HepG2 (cell line): Measurements from ENCODE around the gene CACNA1G. TPM values are rescaled to one million over a fixed set of nuclear protein-coding genes. Genes with fewer than 3 reads are reported as not detected.

Experiments
- ARID4A ChIP-seq: sonication (generic); formaldehyde crosslinking; IDR thresholded peaks from 2 replicates; pipeline ENCODE4 v1.5.0; 2020; ENCODE audit warnings: mild to moderate bottlenecking, missing genetic modification reagents, borderline replicate concordance
- FOSL2 ChIP-seq: sonication (generic); formaldehyde crosslinking; IDR thresholded peaks from 2 replicates; pipeline ENCODE4 v1.4.0; 2020; ENCODE audit warnings: missing genetic modification reagents
- FOXP1 ChIP-seq, 2 experiments: fragments of 450-650 bp in 1 of 2; IDR thresholded peaks; 2 replicates each; pipeline ENCODE4 v1.6.1; 2017 to 2018; ENCODE audit warnings: antibody characterized with exemption in 1 of 2
- HNF1A ChIP-seq, 2 experiments: sonication (generic) in 1 of 2; formaldehyde crosslinking in 1 of 2; IDR thresholded peaks; 2 replicates each; pipeline versions ENCODE4 v1.4.0 to v1.6.1; 2016 to 2020; ENCODE audit warnings: borderline replicate concordance in 1 of 2, low read depth in 1 of 2, mild to moderate bottlenecking in 1 of 2, missing genetic modification reagents in 1 of 2
- HOXA3 ChIP-seq: sonication (generic); formaldehyde crosslinking; IDR thresholded peaks from 2 replicates; pipeline ENCODE4 v1.5.0; 2020; ENCODE audit warnings: missing genetic modification reagents
- NFRKB ChIP-seq: fragments of 450-650 bp; IDR thresholded peaks from 2 replicates; pipeline ENCODE4 v1.6.1; 2017
- SRSF9 ChIP-seq: fragments of 200-400 bp; formaldehyde crosslinking; IDR thresholded peaks from 2 replicates; pipeline ENCODE4 v1.6.1; 2018; ENCODE audit warnings: borderline replicate concordance, mild to moderate bottlenecking, low read depth, low read length; ENCODE audit not compliant: insufficient read depth, poor library complexity, severe bottlenecking
- STAG1 ChIP-seq: sonication (generic); formaldehyde crosslinking; IDR thresholded peaks from 2 replicates; pipeline ENCODE4 v1.4.0; 2020; ENCODE audit warnings: missing genetic modification reagents
- polyA plus RNA-seq, 8 experiments: library from polyadenylated mRNA; depleted of rRNA in 3 of 8; stranded (reverse) in 7 of 8; unstranded in 1 of 8; fragments of >200 nt; fragmentation: Illumina TruSeq in 4 of 8; extraction: Trizol in 4 of 8; gene quantifications; 2 replicates each; pipeline versions ENCODE4 v1.2.1 to v1.2.3, GENCODE V29; 2011 to 2016; ENCODE audit warnings: low read depth in 4 of 8, missing spikeins in 1 of 8, mixed read lengths in 1 of 8; ENCODE audit not compliant: insufficient read depth in 1 of 8
- total RNA-seq, 5 experiments: library from RNA; depleted of rRNA; stranded (reverse); fragments of >200 nt; fragmentation: Illumina TruSeq; extraction: Trizol; gene quantifications; 2 replicates each; pipeline ENCODE4 v1.2.3, GENCODE V29; 2016; ENCODE audit warnings: low read depth in 1 of 5
- TF ChIP-seq, protein P1 (sequence below): IDR thresholded peaks from 2 replicates; pipeline ENCODE4 v1.6.1; 2018; ENCODE audit warnings: missing genetic modification reagents
- TF ChIP-seq, protein P2 (sequence below): sonication (generic); formaldehyde crosslinking; IDR thresholded peaks from 2 replicates; pipeline ENCODE4 v1.5.0; 2020; ENCODE audit warnings: mild to moderate bottlenecking, missing genetic modification reagents
- TF ChIP-seq, protein P3 (sequence below): sonication (generic); formaldehyde crosslinking; IDR thresholded peaks from 2 replicates; pipeline ENCODE4 v1.4.0; 2020; ENCODE audit warnings: mild to moderate bottlenecking, missing genetic modification reagents
- TF ChIP-seq, protein P4 (sequence below): sonication (generic); formaldehyde crosslinking; IDR thresholded peaks from 2 replicates; pipeline ENCODE4 v1.5.0; 2020; ENCODE audit warnings: mild to moderate bottlenecking, missing genetic modification reagents

CACNA1G gene
- total and polyA plus RNA-seq, 2 of the 13 experiments (the other 11 are each of a cell fraction or from before 2014, with no cell fraction given) = 0.02 TPM; not detected in 1

GRCh38 chr17:50534222-50534978 is 26.1 kb upstream of the CACNA1G start (continued):
- TF ChIP-seq ARID4A (CRISPR knock-in tag) (no peak), FOXP1 (IDR thresholded peaks at IDR 0.05) (no peak), FOXP1 (CRISPR knock-in tag; IDR thresholded peaks at IDR 0.05) (no peak), HNF1A (IDR thresholded peaks at IDR 0.05; ENCODE audit: low read depth) (no peak), HNF1A (CRISPR knock-in tag; IDR thresholded peaks at IDR 0.05; ENCODE audit: borderline replicate concordance) (no peak), STAG1 (CRISPR knock-in tag) (peak; percentile 21; the same call in 1 of the 2 replicates), FOSL2 (CRISPR knock-in tag) (peak; percentile 35), SRSF9 (no peak), NFRKB (no peak), HOXA3 (CRISPR knock-in tag) (no peak)
- TF ChIP-seq, protein P1, sequence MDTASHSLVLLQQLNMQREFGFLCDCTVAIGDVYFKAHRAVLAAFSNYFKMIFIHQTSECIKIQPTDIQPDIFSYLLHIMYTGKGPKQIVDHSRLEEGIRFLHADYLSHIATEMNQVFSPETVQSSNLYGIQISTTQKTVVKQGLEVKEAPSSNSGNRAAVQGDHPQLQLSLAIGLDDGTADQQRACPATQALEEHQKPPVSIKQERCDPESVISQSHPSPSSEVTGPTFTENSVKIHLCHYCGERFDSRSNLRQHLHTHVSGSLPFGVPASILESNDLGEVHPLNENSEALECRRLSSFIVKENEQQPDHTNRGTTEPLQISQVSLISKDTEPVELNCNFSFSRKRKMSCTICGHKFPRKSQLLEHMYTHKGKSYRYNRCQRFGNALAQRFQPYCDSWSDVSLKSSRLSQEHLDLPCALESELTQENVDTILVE (CRISPR knock-in tag) = no peak
- TF ChIP-seq, protein P2, sequence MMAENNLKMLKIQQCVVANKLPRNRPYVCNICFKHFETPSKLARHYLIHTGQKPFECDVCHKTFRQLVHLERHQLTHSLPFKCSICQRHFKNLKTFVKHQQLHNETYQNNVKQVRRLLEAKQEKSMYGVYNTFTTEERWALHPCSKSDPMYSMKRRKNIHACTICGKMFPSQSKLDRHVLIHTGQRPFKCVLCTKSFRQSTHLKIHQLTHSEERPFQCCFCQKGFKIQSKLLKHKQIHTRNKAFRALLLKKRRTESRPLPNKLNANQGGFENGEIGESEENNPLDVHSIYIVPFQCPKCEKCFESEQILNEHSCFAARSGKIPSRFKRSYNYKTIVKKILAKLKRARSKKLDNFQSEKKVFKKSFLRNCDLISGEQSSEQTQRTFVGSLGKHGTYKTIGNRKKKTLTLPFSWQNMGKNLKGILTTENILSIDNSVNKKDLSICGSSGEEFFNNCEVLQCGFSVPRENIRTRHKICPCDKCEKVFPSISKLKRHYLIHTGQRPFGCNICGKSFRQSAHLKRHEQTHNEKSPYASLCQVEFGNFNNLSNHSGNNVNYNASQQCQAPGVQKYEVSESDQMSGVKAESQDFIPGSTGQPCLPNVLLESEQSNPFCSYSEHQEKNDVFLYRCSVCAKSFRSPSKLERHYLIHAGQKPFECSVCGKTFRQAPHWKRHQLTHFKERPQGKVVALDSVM = no peak
- TF ChIP-seq, protein P3, sequence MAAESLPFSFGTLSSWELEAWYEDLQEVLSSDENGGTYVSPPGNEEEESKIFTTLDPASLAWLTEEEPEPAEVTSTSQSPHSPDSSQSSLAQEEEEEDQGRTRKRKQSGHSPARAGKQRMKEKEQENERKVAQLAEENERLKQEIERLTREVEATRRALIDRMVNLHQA (CRISPR knock-in tag) = no peak
- TF ChIP-seq, protein P4, sequence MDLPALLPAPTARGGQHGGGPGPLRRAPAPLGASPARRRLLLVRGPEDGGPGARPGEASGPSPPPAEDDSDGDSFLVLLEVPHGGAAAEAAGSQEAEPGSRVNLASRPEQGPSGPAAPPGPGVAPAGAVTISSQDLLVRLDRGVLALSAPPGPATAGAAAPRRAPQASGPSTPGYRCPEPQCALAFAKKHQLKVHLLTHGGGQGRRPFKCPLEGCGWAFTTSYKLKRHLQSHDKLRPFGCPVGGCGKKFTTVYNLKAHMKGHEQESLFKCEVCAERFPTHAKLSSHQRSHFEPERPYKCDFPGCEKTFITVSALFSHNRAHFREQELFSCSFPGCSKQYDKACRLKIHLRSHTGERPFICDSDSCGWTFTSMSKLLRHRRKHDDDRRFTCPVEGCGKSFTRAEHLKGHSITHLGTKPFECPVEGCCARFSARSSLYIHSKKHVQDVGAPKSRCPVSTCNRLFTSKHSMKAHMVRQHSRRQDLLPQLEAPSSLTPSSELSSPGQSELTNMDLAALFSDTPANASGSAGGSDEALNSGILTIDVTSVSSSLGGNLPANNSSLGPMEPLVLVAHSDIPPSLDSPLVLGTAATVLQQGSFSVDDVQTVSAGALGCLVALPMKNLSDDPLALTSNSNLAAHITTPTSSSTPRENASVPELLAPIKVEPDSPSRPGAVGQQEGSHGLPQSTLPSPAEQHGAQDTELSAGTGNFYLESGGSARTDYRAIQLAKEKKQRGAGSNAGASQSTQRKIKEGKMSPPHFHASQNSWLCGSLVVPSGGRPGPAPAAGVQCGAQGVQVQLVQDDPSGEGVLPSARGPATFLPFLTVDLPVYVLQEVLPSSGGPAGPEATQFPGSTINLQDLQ = no peak
